Prostate gland (tissue), 2 donors: Measurements from ENCODE around the gene SCAMP1.

Experiments
- CTCF ChIP-seq, 4 experiments: fragments of 200-600 bp in 2 of 4; fragments of 450-650 bp in 2 of 4; sonication (generic) in 2 of 4; IDR thresholded peaks; 1 replicate in 3 of 4; 2 replicates in 1 of 4; pipeline ENCODE4 v1.5.1; 2016 to 2019; ENCODE audit warnings: antibody characterized with exemption in 4 of 4, mild to moderate bottlenecking in 2 of 4, moderate library complexity in 2 of 4
- POLR2A ChIP-seq: fragments of 450-650 bp; IDR thresholded peaks from one replicate; pipeline ENCODE4 v1.6.1; 2016; ENCODE audit warnings: antibody characterized with exemption, mild to moderate bottlenecking
- POLR2AphosphoS5 ChIP-seq: sonication (generic); formaldehyde crosslinking; IDR thresholded peaks from one replicate; pipeline ENCODE4 v1.6.1; 2017; ENCODE audit warnings: antibody characterized with exemption

GRCh38 chr5:78377718-78378105, 17.3 kb downstream of the SCAMP1 start:
- no peak for TF ChIP-seq POLR2AphosphoS5
- TF ChIP-seq POLR2A = no peak
- TF ChIP-seq CTCF (IDR thresholded peaks at IDR 0.05) = no peak
